IMR-90 (cell line): ENCODE results near the gene RFX5. TPM values are rescaled to one million over a fixed set of nuclear protein-coding genes. Genes with fewer than 3 reads are reported as not detected.

ENCODE experiments used
- ATAC-seq: fragments of 200-7000 bp; cut with Tn5 transposase; 2 replicates; pipeline ENCODE4 v1.9.1; 2020; ENCODE audit warnings: low read depth, mild to moderate bottlenecking, moderate library complexity
- BruUV-seq: library from RNA; stranded (reverse); fragments of 400-500 nt; replicated peaks from 2 replicates; lab custom pipeline; 2021; lab: Mats Ljungman, UMichigan
- CTCF ChIA-PET: fragments of 300-600 bp; formaldehyde crosslinking; extraction: SDS; loops from one replicate; lab custom pipeline; 2021; ENCODE audit warnings: antibody characterized with exemption; lab: Yijun Ruan, JAX
- POLR2A ChIA-PET: fragments of 300-600 bp; sonication (Branson Sonifier 250); formaldehyde crosslinking; loops from one replicate; lab custom pipeline; 2022; ENCODE audit warnings: antibody characterized with exemption; ENCODE audit not compliant: unreplicated experiment; lab: Charles Lee
- DNase-seq: peaks from one replicate; pipeline ENCODE4 v3.0.0; 2013
- H2AFZ ChIP-seq: replicated peaks from 2 replicates; pipeline ENCODE3; 2013; ENCODE audit warnings: low read length, mild to moderate bottlenecking; ENCODE audit not compliant: poor library complexity
- H2AK5ac ChIP-seq: 2 replicates; pipeline ENCODE4 v1.6.1; 2013; ENCODE audit warnings: low read depth, low read length, inconsistent platforms
- H2AK9ac ChIP-seq: replicated peaks from 2 replicates; pipeline ENCODE3; 2013; ENCODE audit warnings: mild to moderate bottlenecking, low read depth, low read length, moderate library complexity; ENCODE audit not compliant: poor library complexity
- H2BK120ac ChIP-seq: 2 replicates; pipeline ENCODE4 v1.6.1; 2013; ENCODE audit warnings: low read depth, low read length, inconsistent platforms
- H2BK15ac ChIP-seq: 3 replicates; pipeline ENCODE4 v1.6.1; 2013; ENCODE audit warnings: low read depth, low read length, inconsistent platforms
- H2BK20ac ChIP-seq: 2 replicates; pipeline ENCODE4 v1.6.1; 2013; ENCODE audit warnings: low read depth, mild to moderate bottlenecking, inconsistent platforms, low read length, moderate library complexity
- H2BK5ac ChIP-seq: 2 replicates; pipeline ENCODE4 v1.6.1; 2013; ENCODE audit warnings: mild to moderate bottlenecking, low read depth, low read length, inconsistent platforms; ENCODE audit not compliant: poor library complexity, severe bottlenecking
- H3K14ac ChIP-seq: replicated peaks from 2 replicates; pipeline ENCODE4 v1.6.1; 2013; ENCODE audit warnings: low read depth, low read length, inconsistent platforms
- H3K18ac ChIP-seq: 2 replicates; pipeline ENCODE4 v1.6.1; 2013; ENCODE audit warnings: low read depth, low read length, control low read depth
- H3K23ac ChIP-seq: 2 replicates; pipeline ENCODE4 v1.6.1; 2013; ENCODE audit warnings: low read depth, low read length, inconsistent platforms
- H3K27ac ChIP-seq: 2 replicates; pipeline ENCODE4 v1.5.1; 2013; ENCODE audit warnings: mild to moderate bottlenecking, control low read depth, low read length; ENCODE audit not compliant: insufficient read depth
- H3K27me3 ChIP-seq: 2 replicates; pipeline ENCODE4 v1.6.1; 2013; ENCODE audit warnings: low read length; ENCODE audit not compliant: control insufficient read depth, insufficient read depth
- H3K36me3 ChIP-seq: 2 replicates; pipeline ENCODE4 v1.6.1; 2013; ENCODE audit warnings: low read length, mixed read lengths; ENCODE audit not compliant: control insufficient read depth, insufficient read depth
- H3K4ac ChIP-seq: 2 replicates; pipeline ENCODE4 v1.6.1; 2013; ENCODE audit warnings: low read depth, low read length, inconsistent platforms
- H3K4me1 ChIP-seq: 2 replicates; pipeline ENCODE4 v1.6.1; 2013; ENCODE audit warnings: low read length, mixed read lengths; ENCODE audit not compliant: control insufficient read depth, insufficient read depth
- H3K4me2 ChIP-seq: 2 replicates; pipeline ENCODE4 v1.6.1; 2013; ENCODE audit warnings: low read depth, mild to moderate bottlenecking, control low read depth, low read length, moderate library complexity
- H3K4me3 ChIP-seq: 2 replicates; pipeline ENCODE4 v1.5.1; 2013; ENCODE audit warnings: low read depth, mild to moderate bottlenecking, control low read depth, low read length, moderate library complexity; ENCODE audit not compliant: insufficient read depth
- H3K56ac ChIP-seq: 2 replicates; pipeline ENCODE4 v1.6.1; 2013; ENCODE audit warnings: low read length, inconsistent platforms; ENCODE audit not compliant: insufficient read depth; ENCODE audit errors: extremely low read depth
- H3K79me1 ChIP-seq, 2 experiments: 2 replicates each; pipeline ENCODE4 v1.6.1; 2013; ENCODE audit warnings: low read length in 2 of 2, inconsistent platforms in 1 of 2, low read depth in 1 of 2
- H3K9ac ChIP-seq: 2 replicates; pipeline ENCODE4 v1.6.1; 2013; ENCODE audit warnings: low read depth, low read length, control low read depth
- H3K9me1 ChIP-seq: 2 replicates; pipeline ENCODE4 v1.6.1; 2013; ENCODE audit warnings: low read length, inconsistent platforms; ENCODE audit not compliant: insufficient read depth
- H3K9me3 ChIP-seq: 2 replicates; pipeline ENCODE4 v1.6.1; 2013; ENCODE audit warnings: low read length; ENCODE audit not compliant: control insufficient read depth, insufficient read depth
- H4K20me1 ChIP-seq: 2 replicates; pipeline ENCODE4 v1.6.1; 2013; ENCODE audit warnings: low read length, inconsistent platforms; ENCODE audit not compliant: insufficient read depth
- H4K5ac ChIP-seq: 2 replicates; pipeline ENCODE4 v1.6.1; 2013; ENCODE audit warnings: mild to moderate bottlenecking, low read depth, low read length, control low read depth
- H4K8ac ChIP-seq, 2 experiments: 2 replicates each; pipeline ENCODE4 v1.6.1; 2013; ENCODE audit warnings: low read depth in 2 of 2, low read length in 2 of 2, control low read depth in 1 of 2, inconsistent platforms in 1 of 2
- H4K91ac ChIP-seq: 2 replicates; pipeline ENCODE4 v1.6.1; 2013; ENCODE audit warnings: low read depth, low read length, inconsistent platforms; ENCODE audit not compliant: insufficient read depth
- BHLHE40 ChIP-seq: fragments of 150-350 bp; IDR thresholded peaks from 2 replicates; pipeline ENCODE4 v1.6.1; 2016; ENCODE audit warnings: mild to moderate bottlenecking, low read depth, low read length
- CHD1 ChIP-seq: IDR thresholded peaks from 2 replicates; pipeline ENCODE4 v1.6.1; 2012; ENCODE audit warnings: low read depth, low read length, improper control_type of control experiment
- FOS ChIP-seq: fragments of 150-350 bp; IDR thresholded peaks from 2 replicates; pipeline ENCODE4 v1.6.1; 2016; ENCODE audit warnings: low read depth, low read length
- RFX5 ChIP-seq: IDR thresholded peaks from 2 replicates; pipeline ENCODE4 v1.8.0; 2012; ENCODE audit warnings: low read depth, mild to moderate bottlenecking, low read length, moderate library complexity
- WGBS, 2 experiments: methylation state at CpG; one replicate each; pipeline versions ENCODE4 v1.1.5 to v1.1.7; 2013; ENCODE audit warnings: missing lambda C conversion rate in 2 of 2; ENCODE audit not compliant: insufficient read length in 1 of 2; ENCODE audit errors: extremely low coverage in 2 of 2; 5-methylcytosine and 5-hydroxymethylcytosine counted together
- dilution Hi-C: fragments of 300-500 bp; cut with HindIII; formaldehyde crosslinking; loops from one replicate; pipeline ENCODE4 v1.14.3; 2018; ENCODE audit warnings: low sequenced_read_pairs; ENCODE audit not compliant: unreplicated experiment
- in situ Hi-C: fragments of 300-500 bp; cut with MboI; formaldehyde crosslinking; loops from 3 replicates; pipeline ENCODE4 v1.14.3; 2019; ENCODE audit warnings: low sequenced_read_pairs, inconsistent platforms, mixed read lengths
- intact Hi-C: fragments of 100-400 bp; cut with micrococcal nuclease; formaldehyde crosslinking; loops from 2 replicates; pipeline ENCODE4 v1.10.0; 2022
- polyA plus RNA-seq, 3 experiments: library from polyadenylated mRNA; depleted of rRNA; stranded (reverse); fragments of >200 nt; gene quantifications; 2 replicates each; pipeline ENCODE4 v1.2.3, GENCODE V29; 2012; ENCODE audit warnings: low replicate concordance in 1 of 3
- total RNA-seq: library from RNA; depleted of rRNA; stranded (reverse); fragments of >200 nt; gene quantifications from 2 replicates; pipeline ENCODE4 v1.2.3, GENCODE V29; 2012

Gene RFX5
- total and polyA plus RNA-seq, 2 of the 4 experiments (the other 2 are of a cell fraction) = 29.3 to 44.4 TPM

DNA sequence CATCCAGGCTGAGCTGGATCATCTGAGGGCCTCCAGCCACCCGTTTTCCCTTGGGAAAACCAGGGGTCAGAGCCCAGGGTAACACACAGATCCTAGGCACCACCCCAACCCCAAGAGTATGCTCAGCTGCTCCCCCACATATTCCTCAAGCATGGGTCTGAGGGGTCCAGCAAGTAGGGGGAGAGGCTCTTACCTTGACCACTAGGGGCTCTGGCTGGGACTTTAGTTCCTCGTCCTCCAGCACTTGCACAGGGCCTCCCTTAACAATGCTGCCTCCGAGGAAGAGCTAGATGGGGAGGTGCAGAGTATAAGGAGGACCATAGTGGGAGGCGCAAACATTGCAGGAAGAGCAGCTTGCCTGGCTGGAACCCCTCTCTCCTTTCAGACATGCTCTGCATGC, 17.9 kb upstream of the RFX5 start:
- H2BK20ac ChIP-seq = no peak overlapping the region
- no peak overlapping the region for H3K23ac ChIP-seq
- no TSS peak for BruUV-seq
- no peak overlapping the region for H3K4me2 ChIP-seq
- H3K14ac ChIP-seq = no peak overlapping the region
- H3K18ac ChIP-seq = no peak overlapping the region
- H2AFZ ChIP-seq = no peak overlapping the region
- H3K79me1 ChIP-seq = no peaks in the 10 kb centered on the region
- no peak overlapping the region for H3K27ac ChIP-seq
- peaks cover 43% of the 10 kb centered on the region for H3K36me3 ChIP-seq
- no peak overlapping the region for H2BK15ac ChIP-seq
- H4K5ac ChIP-seq = no peak overlapping the region
- H3K27me3 ChIP-seq = no peaks in the 10 kb centered on the region
- no peak overlapping the region for H4K8ac ChIP-seq
- no peak overlapping the region for H2AK5ac ChIP-seq
- no CpG with 5 or more reads among the region's 4 CpGs for WGBS, 2 experiments
- H3K56ac ChIP-seq = no peak overlapping the region
- no peak overlapping the region for H3K4me3 ChIP-seq
- intact Hi-C loops (no loop called here), dilution Hi-C loops (no loop called here), in situ Hi-C loops (no loop called here)
- H3K9me3 ChIP-seq = peaks cover 9% of the 10 kb centered on the region
- H3K4me1 ChIP-seq = peaks cover under 1% of the 10 kb centered on the region; the same call in 1 of the 2 replicates
- no peak overlapping the region for H3K9ac ChIP-seq
- peaks cover 9% of the 10 kb centered on the region; the same call in 1 of the 2 replicates for H3K9me1 ChIP-seq
- no peak for TF ChIP-seq FOS
- no peak for TF ChIP-seq CHD1
- no peak for TF ChIP-seq RFX5
- no peak for TF ChIP-seq BHLHE40
- no peak overlapping the region for H2BK120ac ChIP-seq
- no peak overlapping the region for H4K91ac ChIP-seq
- H2AK9ac ChIP-seq = no peak overlapping the region
- DNase-seq (no peak), ATAC-seq (no peak)
- H4K20me1 ChIP-seq = no peaks in the 10 kb centered on the region
- ChIA-PET POLR2A (no interaction called here), CTCF (no interaction called here)
- H3K4ac ChIP-seq = no peak overlapping the region
- no peak overlapping the region for H2BK5ac ChIP-seq
